Lower lobe of right lung (tissue), 2 donors: ENCODE results near the gene RHOBTB3. TPM values are rescaled to one million over a fixed set of nuclear protein-coding genes. Genes with fewer than 3 reads are reported as not detected.

ENCODE experiments used
- ATAC-seq, 2 donors: fragments of 200-7000 bp; cut with Tn5 transposase; one replicate each; pipeline ENCODE4 v1.9.1; 2020 to 2022; ENCODE audit warnings: mild to moderate bottlenecking in 2 of 2, moderate library complexity in 2 of 2
- DNase-seq: peaks from one replicate; pipeline ENCODE4 v3.0.0-alpha.2; 2020
- H3K27ac ChIP-seq: fragments of 200-600 bp; one replicate; pipeline ENCODE4 v1.8.0; 2022
- H3K27me3 ChIP-seq: fragments of 200-600 bp; one replicate; pipeline ENCODE4 v1.8.0; 2022; ENCODE audit warnings: low read depth
- H3K36me3 ChIP-seq: fragments of 200-600 bp; one replicate; pipeline ENCODE4 v1.8.0; 2022; ENCODE audit warnings: mild to moderate bottlenecking
- H3K4me1 ChIP-seq: fragments of 200-600 bp; one replicate; pipeline ENCODE4 v1.8.0; 2022
- H3K4me3 ChIP-seq: fragments of 200-600 bp; one replicate; pipeline ENCODE4 v1.8.0; 2022; ENCODE audit warnings: mild to moderate bottlenecking
- H3K9me3 ChIP-seq: fragments of 200-600 bp; one replicate; pipeline ENCODE4 v1.8.0; 2022
- intact Hi-C: fragments of 100-400 bp; cut with DNase I; formaldehyde crosslinking; loops from one replicate; pipeline ENCODE4 v1.11.0; 2022
- total RNA-seq: library from RNA; stranded (reverse); fragmentation: NEBNext Ultra II Directional; extraction: Animal tissue kit (Norgen Biotek cat#: 25700); gene quantifications from one replicate; pipeline ENCODE4 v1.2.1, GENCODE V29; 2021
- TF ChIP-seq, protein P1 (sequence below): fragments of 200-600 bp; IDR thresholded peaks from one replicate; pipeline ENCODE4 v1.8.0; 2022; ENCODE audit warnings: antibody characterized with exemption, mild to moderate bottlenecking
- donor health status: DM: no; HTN: yes; CAD: no; lungs with severe emphysema.

Gene RHOBTB3
- total RNA-seq, 1 donor from 2014 or later, result 51.7 TPM

- TF ChIP-seq, protein P1, sequence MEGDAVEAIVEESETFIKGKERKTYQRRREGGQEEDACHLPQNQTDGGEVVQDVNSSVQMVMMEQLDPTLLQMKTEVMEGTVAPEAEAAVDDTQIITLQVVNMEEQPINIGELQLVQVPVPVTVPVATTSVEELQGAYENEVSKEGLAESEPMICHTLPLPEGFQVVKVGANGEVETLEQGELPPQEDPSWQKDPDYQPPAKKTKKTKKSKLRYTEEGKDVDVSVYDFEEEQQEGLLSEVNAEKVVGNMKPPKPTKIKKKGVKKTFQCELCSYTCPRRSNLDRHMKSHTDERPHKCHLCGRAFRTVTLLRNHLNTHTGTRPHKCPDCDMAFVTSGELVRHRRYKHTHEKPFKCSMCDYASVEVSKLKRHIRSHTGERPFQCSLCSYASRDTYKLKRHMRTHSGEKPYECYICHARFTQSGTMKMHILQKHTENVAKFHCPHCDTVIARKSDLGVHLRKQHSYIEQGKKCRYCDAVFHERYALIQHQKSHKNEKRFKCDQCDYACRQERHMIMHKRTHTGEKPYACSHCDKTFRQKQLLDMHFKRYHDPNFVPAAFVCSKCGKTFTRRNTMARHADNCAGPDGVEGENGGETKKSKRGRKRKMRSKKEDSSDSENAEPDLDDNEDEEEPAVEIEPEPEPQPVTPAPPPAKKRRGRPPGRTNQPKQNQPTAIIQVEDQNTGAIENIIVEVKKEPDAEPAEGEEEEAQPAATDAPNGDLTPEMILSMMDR, result no peak
- DNase-seq, result no peak
These were observed 5.0 kb upstream of the RHOBTB3 start for GRCh38 chr5:95725937-95726810.

DNA sequence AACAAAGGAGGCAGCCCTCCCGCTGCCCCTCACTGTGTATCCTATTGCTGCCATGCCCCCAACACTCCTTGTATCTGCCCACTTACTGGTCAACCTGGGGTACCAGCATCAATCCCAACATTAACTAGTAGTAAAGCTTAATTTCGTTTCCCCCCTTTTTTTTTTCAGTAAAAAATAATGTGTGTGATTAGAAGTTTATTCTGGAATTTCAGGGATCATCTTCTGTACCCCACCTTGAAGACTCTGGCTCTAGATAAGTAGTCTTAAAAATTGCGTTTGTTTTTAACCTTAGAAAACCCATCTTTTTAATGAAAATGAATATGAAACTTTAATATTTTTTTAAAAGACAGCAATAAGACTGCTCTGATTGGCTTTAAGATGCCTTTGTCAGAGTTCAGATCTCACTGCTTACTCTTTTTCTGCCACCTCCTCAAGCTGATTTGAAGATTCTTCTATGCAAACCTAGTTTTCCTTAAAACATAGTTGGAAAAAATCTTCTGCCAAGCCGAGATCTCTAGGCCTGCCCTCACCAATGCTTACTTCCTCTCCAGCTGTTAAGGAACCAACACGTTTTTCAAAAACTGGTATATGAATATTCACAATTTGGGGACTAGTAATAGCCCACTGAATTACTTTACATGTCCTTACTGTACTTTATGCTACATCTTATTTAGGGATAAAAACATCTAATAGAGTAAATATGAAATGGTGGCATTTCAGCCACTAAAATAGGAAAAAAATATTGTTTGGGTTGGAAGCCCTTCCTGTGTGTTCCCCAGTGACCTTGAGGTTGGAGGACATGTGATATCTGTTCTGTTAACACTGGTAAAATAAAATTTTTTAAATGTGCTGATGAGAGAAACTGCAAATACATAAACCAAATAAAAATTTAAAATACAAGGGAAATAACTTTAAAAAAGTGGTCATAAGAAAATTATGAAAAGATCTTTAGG is 4.0 kb upstream of the RHOBTB3 start:
- no peak for ATAC-seq
- H3K4me1 ChIP-seq, result peaks cover 26% of the 10 kb centered on the region
- intact Hi-C loops, result no loop called here
- H3K36me3 ChIP-seq, result no peaks in the 10 kb centered on the region
- no peak overlapping the region for H3K4me3 ChIP-seq
- H3K27ac ChIP-seq, result no peak overlapping the region
- H3K27me3 ChIP-seq, result no peaks in the 10 kb centered on the region
- TF ChIP-seq, protein P1, result no peak
- no peaks in the 10 kb centered on the region for H3K9me3 ChIP-seq
- DNase-seq, result no peak

More at GRCh38 chr5:95725937-95726810, 5.0 kb upstream of the RHOBTB3 start:
- intact Hi-C loops, result no loop called here
- Histone ChIP-seq H3K27ac (no peak overlapping the region), H3K4me3 (no peak overlapping the region), H3K9me3 (no peaks in the 10 kb centered on the region), H3K4me1 (peaks cover 26% of the 10 kb centered on the region), H3K27me3 (no peaks in the 10 kb centered on the region), H3K36me3 (no peaks in the 10 kb centered on the region)
- ATAC-seq, result no peak

DNA sequence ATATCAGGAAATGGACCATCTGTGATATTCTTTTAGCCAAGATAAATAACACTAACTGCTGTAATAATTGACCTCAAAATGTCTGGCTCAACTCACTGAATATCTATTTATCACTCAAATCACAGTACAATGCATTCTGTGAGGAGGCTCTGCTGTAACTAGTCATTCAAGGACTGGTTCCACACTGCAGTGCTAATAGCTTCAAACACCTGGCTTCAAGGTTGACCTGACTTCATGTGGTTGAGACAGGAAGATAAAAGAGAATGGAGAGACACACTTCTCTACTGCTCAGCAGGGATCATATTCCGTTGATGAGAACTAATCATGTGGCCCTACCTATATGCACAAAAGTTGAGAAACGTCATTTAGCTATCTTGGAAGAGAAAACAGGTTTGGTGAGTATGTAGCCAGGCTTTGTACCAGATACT is 3.4 kb upstream of the RHOBTB3 start:
- TF ChIP-seq, protein P1, result no peak
- H3K4me3 ChIP-seq, result no peak overlapping the region
- ATAC-seq (no peak), DNase-seq (no peak)
- H3K27me3 ChIP-seq, result no peaks in the 10 kb centered on the region
- H3K36me3 ChIP-seq, result no peaks in the 10 kb centered on the region
- H3K9me3 ChIP-seq, result no peaks in the 10 kb centered on the region
- H3K4me1 ChIP-seq, result peaks cover 26% of the 10 kb centered on the region
- intact Hi-C loops, result no loop called here
- H3K27ac ChIP-seq, result no peak overlapping the region

DNA sequence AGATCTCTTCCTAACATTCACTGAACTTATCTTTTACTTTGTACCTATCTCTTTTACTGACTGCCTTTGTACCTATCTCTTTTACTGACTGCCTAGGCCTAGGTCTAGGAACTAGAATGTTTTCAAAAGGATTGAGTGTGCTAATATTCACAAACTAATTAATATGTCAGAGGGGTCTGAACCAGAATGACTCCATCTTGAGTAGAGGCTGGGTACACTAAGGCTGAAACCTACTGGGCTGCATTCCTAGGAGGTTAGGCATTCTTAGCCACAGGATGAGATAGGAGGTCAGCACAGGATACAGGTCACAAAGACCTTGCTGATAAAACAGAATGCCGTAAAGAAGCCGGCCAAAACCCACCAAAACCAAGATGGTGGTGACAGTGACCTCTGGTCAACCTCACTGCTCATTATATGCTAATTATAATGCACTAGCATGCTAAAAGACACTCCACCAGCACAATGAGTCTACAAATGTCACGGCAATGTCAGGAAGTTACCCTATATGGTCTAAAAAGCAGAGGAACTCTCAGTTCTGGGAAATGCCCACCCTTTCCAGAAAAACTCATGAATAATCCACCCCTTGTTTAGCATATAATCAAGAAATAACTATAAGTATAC is 2.5 kb upstream of the RHOBTB3 start:
- no peaks in the 10 kb centered on the region for H3K36me3 ChIP-seq
- no peaks in the 10 kb centered on the region for H3K27me3 ChIP-seq
- peaks cover 29% of the 10 kb centered on the region for H3K4me1 ChIP-seq
- H3K27ac ChIP-seq, result no peak overlapping the region
- ATAC-seq, result no peak
- no peak for DNase-seq
- TF ChIP-seq, protein P1, result no peak
- H3K9me3 ChIP-seq, result no peaks in the 10 kb centered on the region
- intact Hi-C loops, result no loop called here
- H3K4me3 ChIP-seq, result no peak overlapping the region
